ENCODE results near the gene CAMK1D.
"Not testable (repeated sequence)": the region's sequence is repeated elsewhere in the genome, so short reads cannot be mapped to it uniquely, and the experiment has no call there.

Gene CAMK1D

DNA sequence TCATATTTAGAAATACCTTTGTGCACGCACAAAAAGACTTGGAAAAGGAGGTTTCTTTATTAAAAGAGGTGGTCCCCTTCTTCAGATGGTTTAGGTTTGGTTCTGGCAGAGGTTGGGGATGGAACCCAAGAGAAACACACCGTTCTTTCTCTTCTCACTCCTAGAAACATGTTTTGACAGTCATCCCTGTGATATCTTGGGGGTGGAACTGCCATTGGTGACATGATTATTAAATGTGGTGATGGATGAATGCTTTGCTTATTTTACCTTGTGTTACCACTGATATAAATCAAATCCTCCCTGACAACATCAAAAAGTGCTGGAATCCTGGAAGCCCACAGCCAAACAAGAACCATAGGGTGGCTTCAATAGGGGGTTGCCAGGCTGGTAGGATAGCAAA is 505.6 kb downstream of the CAMK1D start:
- DNase-seq, result no peak

DNA sequence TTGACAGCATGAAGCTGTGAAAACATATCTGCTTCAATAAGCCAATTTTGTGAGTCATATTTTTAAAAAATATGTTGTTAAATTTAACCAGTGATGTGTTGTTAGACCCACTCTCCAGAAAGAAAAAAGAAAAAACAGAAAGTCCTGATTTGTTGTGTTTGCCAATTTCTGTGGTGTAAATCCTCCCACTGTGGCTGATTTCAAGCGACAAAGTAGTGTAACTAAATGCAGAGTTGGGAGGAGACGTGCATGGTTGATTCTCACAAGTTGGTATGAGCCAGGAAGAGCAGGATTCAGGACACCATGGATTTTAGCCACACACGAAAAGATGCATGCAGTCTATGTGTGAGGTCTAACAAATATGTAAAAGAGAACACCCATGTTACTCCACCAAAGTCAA is 513.1 kb downstream of the CAMK1D start:
- no peak for DNase-seq

DNA sequence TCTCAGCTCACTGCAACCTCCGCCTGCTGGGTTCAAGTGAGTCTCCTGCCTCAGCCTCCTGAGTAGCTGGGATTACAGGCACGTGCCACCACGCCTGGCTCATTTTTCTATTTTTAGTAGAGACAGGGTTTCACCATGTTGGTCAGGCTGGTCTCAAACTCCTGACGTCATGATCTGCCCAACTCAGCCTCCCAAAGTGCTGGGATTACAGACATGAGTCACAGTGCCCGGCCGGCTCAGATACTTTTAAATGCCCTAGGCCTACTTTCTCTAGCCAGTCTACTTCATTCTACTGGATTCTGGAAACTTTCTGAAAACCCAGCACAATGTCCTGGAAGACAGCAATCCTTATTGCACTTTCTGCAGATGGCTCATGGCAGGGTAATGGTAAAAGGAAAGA is 516.2 kb downstream of the CAMK1D start:
- not testable (repeated sequence) for DNase-seq

DNA sequence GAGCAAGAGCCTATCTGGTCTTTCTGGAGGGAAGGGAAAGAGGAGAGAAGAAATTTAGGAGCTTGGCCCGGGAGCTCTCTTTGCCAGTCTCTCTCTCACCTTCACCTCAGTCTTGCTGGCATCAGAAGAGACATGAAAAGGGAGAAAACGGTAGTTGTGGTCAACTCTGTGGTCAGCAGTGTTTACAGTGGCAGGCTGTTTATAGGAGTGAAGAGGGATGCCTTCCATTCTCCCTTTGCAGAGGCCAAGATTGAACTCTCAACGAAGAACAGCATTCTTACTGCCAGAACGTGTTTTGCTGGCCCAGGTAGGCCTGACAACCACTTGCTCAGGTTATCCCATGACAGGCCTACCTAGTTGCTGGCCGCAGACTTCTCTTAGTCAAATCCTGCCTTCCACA is 518.9 kb downstream of the CAMK1D start:
- no peak for DNase-seq

DNA sequence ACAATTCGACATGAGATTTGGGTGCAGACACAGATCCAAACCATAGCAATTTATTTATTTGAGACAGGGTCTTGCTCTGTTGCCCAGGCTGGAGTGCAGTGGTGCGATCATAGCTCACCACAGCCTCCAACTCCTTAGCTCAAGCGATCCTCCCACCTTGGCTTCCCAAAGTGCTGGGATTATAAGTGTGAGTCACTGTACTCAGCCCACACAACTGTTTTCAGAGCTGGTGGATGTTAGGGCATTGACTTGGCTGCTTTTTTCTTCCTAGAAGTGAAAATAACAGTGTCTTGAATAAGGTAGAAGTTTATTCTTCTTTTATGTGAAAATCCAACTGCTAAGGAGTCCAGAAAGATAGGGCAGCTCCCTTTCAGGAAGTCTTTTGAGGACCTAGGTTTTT is 520.1 kb downstream of the CAMK1D start:
- DNase-seq, result no peak

DNA sequence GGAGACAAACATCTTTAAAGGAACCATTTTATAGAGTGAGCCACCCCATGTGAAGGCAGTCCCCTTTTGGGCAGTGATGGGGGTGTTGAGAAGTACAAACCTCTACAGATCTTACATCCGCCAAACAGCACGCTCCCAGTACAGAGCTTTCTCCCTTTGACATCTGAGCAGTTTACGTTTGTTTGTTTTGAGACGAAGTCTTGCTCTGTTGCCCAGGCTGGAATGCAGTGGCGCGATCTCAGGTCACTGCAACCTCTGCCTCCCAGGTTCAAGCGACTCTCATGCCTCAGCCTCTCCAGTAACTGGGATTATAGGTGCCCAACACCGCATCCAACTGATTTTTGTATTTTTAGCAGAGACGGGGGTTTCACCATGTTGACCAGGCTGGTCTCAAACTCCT is 523.2 kb downstream of the CAMK1D start:
- peak; percentile 38 for DNase-seq

DNA sequence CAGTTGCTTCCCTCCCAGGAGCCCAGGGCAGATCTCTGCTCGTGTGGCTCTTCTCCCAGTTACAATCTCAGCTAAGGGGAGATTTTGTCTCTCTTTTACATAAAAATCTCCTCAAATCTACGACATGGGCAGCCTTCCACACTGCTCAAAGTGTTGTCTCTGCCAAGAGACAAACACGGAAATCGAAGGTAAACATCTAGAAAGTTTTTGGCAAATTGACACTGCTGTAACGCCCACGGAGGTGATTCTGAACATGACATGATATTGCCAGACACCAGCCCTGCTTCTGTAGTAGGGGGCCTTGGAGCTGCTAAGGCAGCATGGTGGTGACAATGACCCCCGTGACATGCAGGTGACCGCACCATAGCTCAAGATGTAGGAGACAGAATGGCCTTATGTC is 523.8 kb downstream of the CAMK1D start:
- DNase-seq, result no peak

DNA sequence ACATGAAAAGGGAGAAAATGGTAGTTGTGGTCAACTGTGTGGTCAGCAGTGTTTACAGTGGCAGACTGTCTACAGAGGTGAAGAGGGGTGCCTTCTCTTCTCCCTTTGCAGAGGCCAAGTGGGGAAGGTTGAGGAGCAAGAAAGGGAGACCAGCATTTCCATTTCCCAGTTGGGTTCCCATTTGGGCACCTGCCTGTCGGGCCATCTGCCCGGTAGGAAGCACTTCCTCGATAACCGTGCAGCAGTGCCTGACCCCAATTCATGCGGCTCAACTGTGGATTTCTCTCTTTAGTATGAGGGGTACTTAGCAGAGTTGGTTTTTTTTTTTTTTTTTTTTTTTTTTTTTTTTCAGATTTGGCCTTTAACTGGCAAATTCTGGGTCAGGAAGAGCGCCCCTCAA is 525.2 kb downstream of the CAMK1D start:
- no peak for DNase-seq

DNA sequence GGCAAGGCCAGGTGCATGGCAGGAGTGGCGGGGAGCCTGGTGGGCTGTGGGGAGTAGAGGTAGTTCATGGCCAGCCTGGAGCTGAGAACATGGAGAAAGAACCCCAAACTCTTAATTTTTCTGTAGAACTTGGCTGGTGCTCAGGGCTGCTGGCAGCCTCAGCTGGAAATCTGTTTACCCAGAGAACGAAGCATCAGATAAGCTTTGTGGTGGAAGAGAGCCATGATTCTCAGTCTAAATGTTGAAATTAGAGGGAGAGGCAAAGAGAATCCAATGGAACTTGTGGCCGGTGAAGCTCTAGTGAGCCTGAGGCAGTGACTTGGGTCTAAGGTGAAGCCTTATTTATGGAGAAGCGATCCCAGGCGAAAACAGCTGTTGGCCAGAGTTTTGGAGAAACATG is 525.8 kb downstream of the CAMK1D start:
- no peak for DNase-seq

DNA sequence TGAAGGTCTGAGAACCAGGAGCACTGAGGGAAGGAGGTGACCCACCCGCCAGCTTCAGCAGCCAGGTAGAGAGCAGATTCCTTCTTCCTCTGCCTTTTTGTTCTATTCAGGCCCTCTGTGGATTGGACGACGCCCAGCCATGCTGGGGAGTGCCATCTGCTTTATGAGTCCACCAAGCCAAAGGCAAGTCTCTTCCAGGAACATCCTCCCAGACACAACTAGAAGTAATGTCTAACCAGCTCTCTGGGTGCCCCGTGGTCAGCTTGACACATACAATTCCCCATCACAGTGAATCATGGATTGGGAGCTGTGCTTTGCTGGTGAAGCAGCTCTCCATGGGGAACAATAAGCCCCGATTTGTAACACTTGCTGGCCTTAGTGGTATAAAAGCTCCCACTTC is 526.9 kb downstream of the CAMK1D start:
- no peak for DNase-seq

DNA sequence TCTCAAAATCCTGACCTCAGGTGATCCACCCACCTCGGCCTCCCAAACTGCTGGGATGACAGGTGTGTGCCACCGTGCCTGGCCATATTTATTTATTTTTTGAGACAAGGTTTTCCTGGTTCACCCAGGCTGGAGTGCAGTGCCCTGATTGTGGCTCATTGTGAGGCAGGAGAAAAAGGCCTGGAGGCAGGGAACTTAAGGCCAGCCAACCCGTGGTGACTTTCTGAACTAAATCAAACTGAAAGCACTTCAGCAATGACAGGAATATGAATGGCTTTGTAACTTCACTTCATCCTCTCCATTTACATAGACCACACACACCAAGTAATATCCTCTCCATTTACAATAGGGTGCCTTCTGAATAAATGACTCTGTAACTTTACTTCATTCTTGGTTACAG is 527.8 kb downstream of the CAMK1D start:
- DNase-seq, result no peak

DNA sequence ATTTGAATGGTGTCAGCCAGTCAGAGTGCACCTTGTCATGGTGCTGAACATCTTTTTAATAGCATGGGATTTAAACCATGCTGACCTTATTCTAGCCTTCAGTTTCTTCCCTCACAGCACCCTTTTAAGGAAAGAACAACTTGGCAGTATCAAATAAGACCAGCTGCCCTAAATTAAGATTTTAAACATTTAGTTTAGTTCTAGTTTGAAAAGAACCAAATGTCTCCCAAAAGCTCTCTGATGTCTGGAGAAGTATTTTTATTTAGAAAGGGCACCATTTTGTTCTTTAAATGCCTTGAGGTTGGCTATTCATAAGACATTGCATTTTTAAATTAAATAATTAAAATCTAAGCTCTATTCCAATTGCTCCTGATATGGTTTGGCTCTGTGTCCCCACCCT is 531.1 kb downstream of the CAMK1D start:
- DNase-seq, result no peak

DNA sequence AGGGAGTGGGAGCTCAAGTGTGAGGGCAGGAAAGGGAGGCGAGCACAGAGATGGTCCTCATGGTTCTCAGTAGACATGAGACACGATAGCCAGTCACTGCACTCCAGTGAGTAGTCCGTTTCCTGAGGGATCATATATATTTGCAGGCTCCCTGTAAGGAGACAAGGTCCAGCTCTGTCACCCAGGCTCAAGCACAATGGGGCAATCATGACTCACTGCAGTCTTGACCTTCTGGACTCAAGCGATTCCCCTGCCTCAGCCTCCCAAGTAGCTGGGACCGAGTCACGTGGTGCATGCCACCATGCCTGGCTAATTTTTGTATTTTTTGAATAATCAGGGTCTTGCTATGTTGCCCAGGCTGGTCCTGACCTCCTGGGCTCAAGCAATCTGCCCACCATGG is 535.5 kb downstream of the CAMK1D start:
- no peak for DNase-seq
